Glomerular endothelial cell (primary cell): Measurements from ENCODE around the gene MYO1A. TPM values are rescaled to one million over a fixed set of nuclear protein-coding genes. Genes with fewer than 3 reads are reported as not detected.
"Not testable (repeated sequence)": the region's sequence is repeated elsewhere in the genome, so short reads cannot be mapped to it uniquely, and the experiment has no call there.

Experiments
- DNase-seq: peaks from one replicate; pipeline ENCODE4 v3.0.0-alpha.2; 2011; ENCODE audit warnings: low read depth, low spot score; ENCODE audit errors: extremely low read depth
- total RNA-seq: library from RNA; depleted of rRNA; stranded (reverse); fragments of >200 nt; gene quantifications from 2 replicates; pipeline ENCODE4 v1.2.3, GENCODE V29; 2015

MYO1A gene
- total RNA-seq, 1 donor from 2014 or later: not detected

DNA sequence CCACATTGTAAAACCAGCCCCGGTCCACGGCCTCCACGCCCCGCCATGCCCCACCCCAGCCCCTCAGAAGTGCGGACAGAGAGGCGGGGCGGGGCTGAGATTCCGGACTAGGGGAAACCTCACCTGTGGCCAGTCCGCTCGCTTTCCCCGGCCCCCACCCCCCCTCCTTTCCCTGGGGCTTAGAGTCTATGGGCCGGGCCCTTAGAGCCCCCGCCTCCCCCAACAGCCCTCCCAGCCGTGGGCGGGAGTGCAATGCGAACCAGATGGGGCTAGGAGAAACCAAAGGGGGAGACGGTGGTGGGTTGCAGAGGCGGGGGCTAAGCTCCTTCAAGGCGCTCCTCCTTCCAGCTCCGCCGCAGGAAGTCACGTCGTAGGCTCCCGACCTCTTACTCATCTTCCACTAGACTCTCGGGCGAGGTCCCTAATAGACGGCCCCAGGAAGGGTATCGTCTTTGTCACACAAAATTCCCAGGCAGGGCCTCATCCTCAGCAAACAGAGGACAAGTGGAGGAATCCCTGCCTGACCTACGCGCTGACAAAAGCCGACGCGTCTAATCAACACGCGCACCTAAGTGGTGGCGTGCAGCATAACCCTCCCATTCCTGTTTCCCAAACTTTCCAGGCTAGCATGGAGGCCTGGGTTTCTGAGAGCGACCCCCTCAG, 37.9 kb upstream of the MYO1A start:
- DNase-seq: no peak

DNA sequence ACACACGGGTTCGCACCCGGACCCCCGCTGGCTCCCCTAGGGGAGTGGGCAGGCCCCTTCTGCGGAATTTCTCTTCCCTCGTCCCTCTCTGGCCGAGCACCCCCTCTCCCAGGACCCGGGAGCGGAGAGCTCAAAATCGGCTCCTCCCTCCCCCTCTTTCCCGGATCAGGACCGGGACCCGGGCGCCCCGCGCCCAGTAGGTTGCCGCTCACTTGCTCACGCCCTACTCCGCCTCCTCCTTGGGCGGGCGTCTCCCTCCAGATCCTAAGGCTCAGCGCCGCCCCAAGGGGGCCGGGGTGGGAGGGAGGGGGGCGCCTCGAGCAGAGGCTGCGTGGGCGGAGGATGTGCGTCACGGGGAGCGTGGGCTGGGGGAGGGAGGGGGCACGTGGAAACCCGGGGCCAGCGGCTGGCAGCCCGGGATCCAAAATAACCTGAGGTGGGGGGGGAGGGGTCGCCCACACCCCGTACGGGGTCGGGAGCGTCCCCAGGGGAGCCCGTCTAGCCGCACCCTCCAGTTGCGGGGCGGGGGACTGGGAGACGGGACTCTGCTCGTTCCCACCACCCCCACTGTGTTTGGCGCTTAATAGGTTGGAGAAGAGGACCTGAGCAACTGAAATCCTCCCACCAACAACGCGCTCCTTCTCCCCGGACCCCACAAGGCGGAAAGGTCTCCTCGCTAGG, 37.2 kb upstream of the MYO1A start:
- no peak for DNase-seq

DNA sequence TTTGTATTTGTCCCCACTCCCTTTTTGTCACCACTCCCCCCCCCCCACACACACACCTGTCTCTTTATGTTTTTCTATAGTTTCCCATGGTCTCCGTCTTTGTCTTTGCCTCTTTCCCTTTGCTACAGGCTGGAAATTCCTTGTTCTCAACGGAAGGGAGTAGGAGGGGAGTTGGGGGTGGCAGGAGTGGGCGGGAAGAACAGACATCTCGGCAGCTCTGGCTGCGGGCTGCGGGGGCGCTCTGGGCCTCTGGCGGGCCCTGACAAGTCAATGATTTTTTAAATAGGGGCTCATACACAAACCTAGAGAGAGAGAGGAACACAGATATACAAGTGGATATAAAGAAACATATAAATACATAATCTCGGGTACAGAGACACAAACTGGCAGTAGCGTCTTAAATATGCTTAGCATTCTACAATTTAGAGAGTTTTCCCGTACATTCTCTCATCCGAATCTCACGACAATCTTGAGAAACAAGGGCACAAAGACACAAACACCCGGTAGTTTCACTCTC, 36.6 kb upstream of the MYO1A start:
- no peak for DNase-seq

DNA sequence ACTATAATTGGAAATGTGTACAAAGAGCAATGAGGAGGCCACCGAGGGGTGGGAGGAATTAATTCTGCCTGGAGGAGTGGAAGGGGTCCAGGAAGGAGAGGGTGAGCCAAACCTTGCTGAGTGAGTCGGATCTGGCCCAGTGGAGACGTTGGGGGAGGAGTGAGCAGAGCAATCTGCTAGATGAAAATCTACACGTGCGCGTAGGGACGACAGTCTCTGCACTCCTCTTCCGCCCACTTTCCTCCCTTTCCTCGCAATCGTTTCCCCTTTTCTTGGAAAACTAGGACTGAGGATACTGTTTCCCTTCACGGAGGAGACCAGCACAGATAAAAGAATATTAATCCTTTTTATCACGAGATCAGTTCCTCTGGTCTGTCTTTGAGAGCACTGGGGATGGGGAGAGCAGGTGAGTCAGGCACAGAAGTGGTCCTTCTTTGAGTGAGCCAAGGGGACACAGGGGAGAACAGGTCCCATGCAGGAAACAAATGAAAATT, 36.1 kb upstream of the MYO1A start:
- no peak for DNase-seq

DNA sequence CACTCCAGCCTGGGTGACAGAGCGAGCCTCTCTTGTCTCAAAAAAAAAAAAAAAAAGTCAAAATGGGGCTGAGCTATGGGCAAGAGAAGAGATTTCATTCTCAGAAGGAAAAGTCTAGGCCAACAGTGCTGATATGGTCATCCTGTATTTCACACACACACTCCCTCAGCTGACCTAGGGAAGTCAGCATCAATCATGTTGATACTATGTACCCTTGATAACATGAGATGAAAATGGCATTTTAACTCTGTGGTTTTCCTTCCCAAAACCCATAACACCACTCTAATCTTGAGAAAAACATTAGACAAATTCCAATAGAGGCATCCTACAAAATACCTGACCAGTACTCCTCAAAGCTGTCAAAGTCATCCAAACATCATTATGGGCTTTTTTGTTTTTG, 30.9 kb upstream of the MYO1A start:
- no peak for DNase-seq

DNA sequence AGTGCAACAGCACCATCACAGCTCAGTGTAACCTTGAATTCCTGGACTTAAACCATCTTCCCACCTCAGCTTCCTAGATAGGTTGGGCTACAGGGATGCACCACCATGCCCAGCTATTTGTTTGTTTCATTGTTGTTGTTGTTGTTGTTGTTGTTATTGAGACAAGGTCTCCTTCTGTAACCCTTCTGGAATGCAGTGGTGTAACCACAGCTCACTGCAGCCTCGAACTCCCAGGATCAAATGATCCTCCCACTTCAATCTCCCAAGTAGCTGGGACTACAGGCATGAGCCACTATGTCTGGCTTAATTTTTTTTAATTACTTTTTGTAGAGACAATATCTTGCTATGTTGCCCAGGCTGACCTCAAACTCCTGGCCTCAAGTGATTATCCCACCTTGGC, 29.9 kb upstream of the MYO1A start:
- DNase-seq: no peak

DNA sequence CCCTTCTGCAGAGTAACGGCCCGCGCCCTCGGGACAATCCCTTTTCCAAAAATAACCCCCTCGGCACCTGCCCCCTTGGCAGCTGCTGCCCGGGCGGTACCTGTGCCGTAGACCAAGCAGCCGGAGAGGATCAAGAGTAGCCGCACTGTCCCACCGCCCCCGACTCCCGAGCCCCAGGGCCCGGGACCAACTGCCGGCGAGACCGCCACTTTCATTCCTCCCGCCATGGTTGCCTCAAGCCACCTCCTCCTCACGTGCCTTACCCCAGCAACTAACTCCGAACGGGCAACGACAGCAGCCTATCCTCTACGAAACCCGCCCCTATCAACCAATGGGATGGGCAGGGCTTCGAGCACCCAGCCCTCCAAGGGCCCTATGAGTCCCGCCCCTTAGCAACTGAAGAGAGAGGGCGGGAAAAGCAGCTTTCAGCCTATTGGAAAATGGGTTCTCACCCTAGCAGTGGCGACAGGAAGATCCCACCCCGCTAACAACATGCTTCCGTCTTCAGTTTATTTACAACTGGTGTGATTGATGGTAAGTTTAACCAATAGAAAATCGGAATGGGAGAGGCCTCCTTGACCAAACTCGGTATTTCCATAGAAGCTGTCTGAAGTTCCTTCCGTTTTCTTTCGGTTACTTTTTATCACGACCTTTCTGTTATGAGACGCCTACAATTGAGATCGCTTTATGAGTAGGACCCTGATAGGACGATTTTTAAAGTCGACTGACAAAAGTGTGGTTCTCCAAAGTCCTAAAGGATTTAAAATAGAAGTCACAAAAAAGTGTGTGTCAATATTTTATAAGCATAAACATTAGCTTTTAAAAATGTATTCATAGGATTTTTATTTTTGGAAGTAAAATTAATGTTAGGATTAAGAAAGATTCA, 28.8 kb upstream of the MYO1A start, which contains the start of gene NEMP1:
TSS of gene NEMP1 (minus strand) at position 273 of the 886 bp plus-strand sequence. CDS start at position 227, 46 bp downstream.
- DNase-seq: peak; percentile 100

DNA sequence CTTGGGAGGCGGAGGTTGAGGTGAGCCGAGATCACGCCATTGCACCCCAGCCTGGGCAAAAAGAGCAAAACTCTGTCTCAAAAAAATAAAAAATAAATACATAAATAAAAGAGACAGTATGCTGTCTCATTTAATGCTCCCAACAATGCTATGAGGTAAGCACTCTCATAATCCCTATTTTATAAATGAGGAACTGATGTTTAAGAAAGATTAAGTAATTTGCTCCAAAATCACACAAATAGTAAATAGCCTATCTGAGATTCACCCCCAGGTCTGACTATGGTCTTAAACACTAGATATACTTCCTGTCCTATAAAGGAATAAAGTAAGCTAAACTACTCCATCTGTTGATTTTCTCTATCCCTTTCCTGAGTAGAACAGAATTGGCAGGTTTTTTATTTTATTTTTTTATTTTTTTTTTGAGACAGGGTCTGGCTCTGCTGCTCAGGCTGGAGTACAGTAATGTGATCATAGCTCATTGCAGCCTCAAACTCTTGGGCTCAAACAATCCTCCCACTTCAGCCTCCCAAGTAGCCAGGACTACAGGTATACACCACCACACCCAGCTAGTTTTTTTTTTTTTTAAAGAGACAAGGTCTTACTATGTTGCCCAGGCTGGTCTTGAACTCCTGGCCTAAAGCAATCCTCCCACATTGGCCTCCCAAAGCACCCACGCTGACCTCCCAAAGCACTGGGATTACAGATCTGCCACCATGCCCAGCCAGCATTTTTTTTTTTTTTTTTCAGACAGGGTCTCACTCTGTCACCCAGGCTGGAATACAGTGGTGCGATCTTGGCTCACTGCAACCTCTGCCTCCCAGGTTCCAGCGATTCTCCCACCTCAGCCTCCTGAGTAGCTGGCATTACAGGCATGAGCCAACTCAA, 23.9 kb upstream of the MYO1A start:
- not testable (repeated sequence) for DNase-seq

DNA sequence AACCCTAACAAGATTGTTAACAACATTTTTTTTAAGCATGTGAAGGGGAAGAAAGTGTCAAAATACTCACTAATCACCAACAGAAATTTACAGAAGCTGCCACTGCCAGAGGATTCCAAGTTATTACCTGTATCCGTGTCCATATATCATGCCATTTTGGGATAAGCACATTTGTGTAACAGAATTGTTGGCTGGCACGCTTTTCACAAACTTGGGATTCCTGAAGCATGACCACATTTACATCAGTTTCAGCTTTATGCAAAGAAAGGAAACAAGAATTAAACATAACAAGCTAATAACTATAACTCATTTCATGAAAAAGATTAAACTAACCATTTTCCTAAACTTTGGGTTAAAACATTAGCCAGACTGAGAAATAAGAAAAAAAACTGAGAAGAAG, 22.7 kb upstream of the MYO1A start:
- no peak for DNase-seq

DNA sequence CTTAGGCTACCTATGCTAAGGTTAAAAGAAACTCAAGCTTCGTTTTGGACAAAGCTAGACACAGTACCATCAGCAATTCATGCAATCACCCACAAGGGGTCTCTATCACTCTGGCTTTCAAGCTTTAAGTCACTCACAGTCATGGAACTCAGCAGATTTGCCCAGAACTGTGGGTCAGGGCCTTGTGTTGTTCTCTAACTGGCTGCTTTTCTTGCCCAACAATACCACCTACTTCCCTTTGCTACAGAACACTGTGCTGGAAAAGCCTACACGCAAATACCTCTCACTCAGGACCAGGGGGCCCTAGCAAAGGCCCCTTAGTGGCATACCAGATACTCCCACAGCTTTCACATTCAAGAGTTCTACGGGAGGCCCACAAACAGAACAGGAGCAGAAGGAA, 19.6 kb upstream of the MYO1A start:
- peak; percentile 76 for DNase-seq

DNA sequence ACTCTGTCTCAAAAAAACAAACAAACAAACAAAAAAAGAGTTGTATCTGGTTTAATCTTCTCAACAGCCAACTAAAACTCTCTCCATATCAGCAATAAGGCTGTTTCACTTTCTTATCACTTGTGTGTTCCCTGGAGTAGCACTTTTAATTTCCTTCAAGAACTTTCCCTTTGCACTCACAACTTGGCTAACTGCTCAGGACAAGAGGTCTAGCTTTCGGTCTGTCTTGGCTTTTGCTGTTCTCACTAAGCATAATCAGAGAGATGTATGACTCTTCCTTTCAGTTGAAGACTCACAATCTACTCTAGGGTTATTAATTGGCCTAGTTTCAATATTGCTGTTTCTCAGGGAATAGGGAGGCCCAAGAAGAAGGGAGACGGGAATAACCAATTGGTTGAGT, 16.3 kb upstream of the MYO1A start:
- no peak for DNase-seq

DNA sequence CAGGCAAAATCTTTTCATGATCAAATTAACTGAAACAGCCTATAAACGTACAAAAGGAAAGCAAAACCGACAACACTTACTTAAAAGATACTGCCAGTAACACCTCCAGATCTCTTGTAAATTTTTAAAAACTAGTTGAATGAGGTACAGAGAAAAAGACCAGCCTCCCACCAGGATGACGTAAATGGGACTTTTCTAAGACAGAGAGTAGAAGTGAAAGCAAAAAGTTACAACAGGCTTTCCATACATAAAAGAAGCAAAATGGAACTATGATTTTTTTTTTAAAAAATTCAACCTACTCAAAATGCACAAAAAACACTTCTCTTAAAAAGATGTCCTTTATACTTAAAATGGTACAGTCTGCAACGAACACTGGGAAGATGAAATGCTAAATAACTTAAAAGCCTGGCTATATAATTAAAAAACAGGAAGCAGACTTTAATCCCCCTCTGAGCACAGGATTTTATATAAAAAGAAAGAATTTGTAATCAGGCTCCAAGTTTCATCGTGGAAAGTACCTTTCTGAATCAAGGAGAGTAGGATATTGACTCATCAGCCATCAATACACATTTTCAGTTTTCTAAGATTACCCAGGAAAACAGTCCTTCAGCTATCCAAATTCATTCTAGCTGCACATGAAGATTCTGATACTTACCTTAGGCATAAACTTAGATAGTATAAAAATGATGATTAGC, 14.2 kb upstream of the MYO1A start:
- no peak for DNase-seq

DNA sequence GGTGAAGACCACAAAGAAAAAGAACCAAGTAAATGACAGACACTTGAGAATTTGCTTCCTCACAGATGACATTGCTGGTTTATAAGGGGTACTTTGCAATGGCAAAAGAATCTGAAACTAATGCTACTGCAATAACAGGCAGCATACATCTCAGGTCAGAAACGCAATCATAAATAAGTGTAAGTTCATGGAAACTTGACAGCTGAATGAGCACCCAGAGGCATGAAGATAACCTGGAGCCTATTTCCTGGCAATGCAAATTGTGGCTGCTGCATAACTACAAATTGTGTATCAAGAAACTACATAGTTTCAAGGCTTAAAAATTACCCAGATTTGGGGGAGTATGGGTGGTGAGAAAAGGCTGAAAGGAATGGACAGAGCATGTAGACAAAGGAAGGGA, 8.5 kb upstream of the MYO1A start:
- no peak for DNase-seq

DNA sequence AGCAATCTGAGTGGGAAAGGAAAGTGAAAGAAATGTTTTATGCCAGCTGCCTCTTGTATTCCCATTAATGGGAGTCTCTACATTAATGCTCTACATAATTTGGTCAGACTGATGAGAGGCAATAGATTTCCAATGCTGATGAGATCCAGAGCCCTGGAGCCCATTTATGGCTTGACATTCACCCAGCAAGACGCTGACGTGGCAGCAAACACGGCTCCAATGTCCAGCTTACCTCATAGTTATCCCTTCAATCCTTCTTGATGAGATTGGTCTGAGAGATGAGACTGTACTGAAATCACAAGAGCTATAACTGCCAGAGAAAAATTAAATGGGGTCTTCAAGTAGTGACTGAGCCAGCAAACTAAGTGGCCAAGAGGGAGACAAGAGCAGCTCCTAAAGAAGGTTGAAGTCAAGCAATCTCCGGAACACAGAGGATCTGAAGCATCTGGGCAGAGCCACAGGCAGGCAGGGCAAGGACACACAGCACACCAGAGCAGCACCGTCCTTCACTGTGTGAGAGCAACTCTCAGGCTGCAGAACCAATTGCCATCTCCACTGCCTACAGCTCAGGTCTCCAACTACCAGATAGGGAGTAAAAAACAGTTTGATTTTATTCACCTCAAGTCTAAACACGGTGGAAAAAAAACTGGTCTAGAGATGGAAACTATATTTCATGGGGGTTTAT, 7.3 kb upstream of the MYO1A start:
- no peak for DNase-seq

DNA sequence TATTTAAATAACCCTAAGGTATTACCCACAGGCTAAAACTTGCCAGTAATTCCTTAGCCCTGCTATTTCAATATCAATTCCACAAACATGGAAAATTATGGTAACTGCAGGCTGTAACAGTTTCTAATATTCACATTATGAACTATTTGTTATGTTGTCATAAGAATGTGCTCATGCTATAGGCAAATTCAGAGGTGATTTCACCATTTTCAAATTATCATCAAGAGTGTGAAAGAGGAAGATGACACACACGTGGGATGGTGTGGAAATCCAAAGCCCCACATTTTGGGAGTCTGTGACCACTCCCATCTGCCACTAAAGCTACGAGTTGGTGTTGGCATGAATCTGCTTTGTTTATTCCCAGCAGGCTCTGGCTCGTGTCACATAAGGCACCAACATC, 5.9 kb upstream of the MYO1A start:
- no peak for DNase-seq

DNA sequence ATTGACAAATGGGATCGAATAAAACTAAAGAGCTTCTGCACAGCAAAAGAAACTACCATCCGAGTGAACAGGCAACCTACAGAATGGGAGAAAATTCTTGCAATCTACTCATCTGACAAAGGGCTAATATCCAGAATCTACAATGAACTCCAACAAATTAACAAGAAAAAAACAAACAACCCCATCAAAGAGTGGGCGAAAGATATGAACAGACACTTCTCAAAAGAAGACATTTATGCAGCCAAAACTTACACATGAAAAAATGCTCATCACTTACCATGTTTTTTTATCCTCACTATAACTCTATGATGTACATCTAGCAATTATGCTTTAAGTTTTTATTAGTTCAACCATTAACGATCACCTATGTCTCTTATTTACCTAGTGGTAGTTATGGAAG, 4.0 kb upstream of the MYO1A start:
- DNase-seq: not testable (repeated sequence)

DNA sequence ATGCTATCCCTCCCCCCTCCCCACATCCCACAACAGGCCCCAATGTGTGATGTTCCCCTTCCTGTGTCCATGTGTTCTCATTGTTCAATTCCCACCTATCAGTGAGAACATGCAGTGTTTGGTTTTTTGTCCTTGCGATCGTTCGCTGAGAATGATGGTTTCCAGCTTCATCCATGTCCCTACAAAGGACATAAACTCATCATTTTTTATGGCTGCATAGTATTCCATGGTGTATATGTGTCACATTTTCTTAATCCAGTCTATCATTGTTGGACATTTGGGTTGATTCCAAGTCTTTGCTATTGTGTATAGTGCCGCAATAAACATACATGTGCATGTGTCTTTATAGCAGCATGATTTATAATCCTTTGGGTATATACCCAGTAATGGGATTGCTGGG, 3.2 kb upstream of the MYO1A start:
- not testable (repeated sequence) for DNase-seq

DNA sequence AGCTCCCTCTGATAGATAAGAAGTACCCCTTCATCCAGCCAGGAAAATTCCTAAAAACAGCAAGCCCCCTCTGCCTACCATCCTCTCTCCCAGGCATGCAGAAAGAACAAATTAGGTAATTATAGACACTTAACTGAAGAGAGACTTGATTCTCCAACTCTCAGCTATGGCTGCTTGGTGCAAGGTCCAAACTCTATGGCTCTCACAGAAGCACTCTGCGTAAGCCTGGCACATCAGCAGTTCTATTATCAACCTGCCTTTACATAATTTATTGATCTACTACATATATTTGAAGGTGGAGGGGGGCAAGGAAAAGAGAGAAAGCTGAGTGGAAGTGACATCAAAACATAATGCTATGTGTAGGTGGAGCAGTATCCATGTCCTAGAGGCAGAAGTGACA, 1.1 kb upstream of the MYO1A start:
- DNase-seq: no peak

DNA sequence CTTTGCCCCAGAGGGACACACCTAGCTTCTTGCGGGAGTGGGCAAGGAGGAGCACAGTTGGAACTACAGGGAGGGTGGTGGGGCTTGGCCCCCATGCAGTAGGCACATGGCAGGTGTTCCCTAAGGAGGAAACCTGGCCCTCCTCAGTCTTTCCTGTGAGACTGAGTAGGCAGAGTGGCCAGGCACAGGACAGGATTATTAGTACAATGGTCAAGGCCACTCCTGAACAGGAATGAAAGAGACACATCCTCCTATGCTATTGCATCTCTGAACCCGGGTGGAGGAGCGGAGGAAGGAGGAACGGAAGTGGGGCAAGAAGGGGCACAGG, 846 bp downstream of the MYO1A start:
- DNase-seq: no peak
